Measurements from ENCODE around the gene PPP2R3A.
"Not testable (repeated sequence)": the region's sequence is repeated elsewhere in the genome, so short reads cannot be mapped to it uniquely, and the experiment has no call there.

Gene PPP2R3A

GRCh38 chr3:135965506-135966270 lies at the start of gene PPP2R3A:
TSS of gene PPP2R3A (plus strand) at chr3:135965728. CDS start at chr3:136001499, 35,771 bp downstream.
- intact Hi-C loops (cut with DNase I), result loop anchor here (5.0 kb wide), 1 partner anchor 787 kb away; the partner anchor contains the start of gene STAG1
- peak; percentile 74 to 98 (median 86) for DNase-seq

- DNase-seq, result no peak
- intact Hi-C loops (cut with DNase I), result no loop called here
Measured at GRCh38 chr3:135916310-135916709, 49.2 kb upstream of the PPP2R3A start.

GRCh38 chr3:135917076-135917475 lies 48.5 kb upstream of the PPP2R3A start:
- DNase-seq, result no peak
- intact Hi-C loops (cut with DNase I), result no loop called here

- no peak for DNase-seq
- intact Hi-C loops (cut with DNase I), result loop anchor here (1.0 kb wide), 1 partner anchor 124 kb away; no protein-coding TSS in a partner anchor
Measured at GRCh38 chr3:135917927-135918597, 47.5 kb upstream of the PPP2R3A start.

- DNase-seq, result no peak
- intact Hi-C loops (cut with DNase I), result loop anchor here (1.0 kb wide), 1 partner anchor 124 kb away; no protein-coding TSS in a partner anchor
Measured at GRCh38 chr3:135918600-135918999, 46.9 kb upstream of the PPP2R3A start.

- DNase-seq, result no peak
- intact Hi-C loops (cut with DNase I), result no loop called here
Measured at GRCh38 chr3:135920275-135920674, 45.3 kb upstream of the PPP2R3A start.

GRCh38 chr3:135922903-135923250 lies 42.7 kb upstream of the PPP2R3A start:
- DNase-seq, result no peak
- intact Hi-C loops (cut with DNase I), result no loop called here

GRCh38 chr3:135924506-135924905 lies 41.0 kb upstream of the PPP2R3A start:
- intact Hi-C loops (cut with DNase I), result no loop called here
- no peak for DNase-seq

GRCh38 chr3:135926664-135927063 lies 38.9 kb upstream of the PPP2R3A start:
- peak in 1 of 10 donors; percentile 55 for DNase-seq
- intact Hi-C loops (cut with DNase I), result no loop called here

- intact Hi-C loops (cut with DNase I), result no loop called here
- no peak for DNase-seq
Measured at GRCh38 chr3:135927155-135927554, 38.4 kb upstream of the PPP2R3A start.

GRCh38 chr3:135929670-135930069 lies 35.9 kb upstream of the PPP2R3A start:
- intact Hi-C loops (cut with DNase I), result no loop called here
- DNase-seq, result no peak

- intact Hi-C loops (cut with DNase I), result no loop called here
- no peak for DNase-seq
Measured at GRCh38 chr3:135930255-135930654, 35.3 kb upstream of the PPP2R3A start.

GRCh38 chr3:135935171-135935570 lies 30.4 kb upstream of the PPP2R3A start:
- DNase-seq; intact Hi-C loops (cut with DNase I): not testable (repeated sequence)

GRCh38 chr3:135937766-135938165 lies 27.8 kb upstream of the PPP2R3A start:
- DNase-seq; intact Hi-C loops (cut with DNase I): not testable (repeated sequence)

- intact Hi-C loops (cut with DNase I), result no loop called here
- no peak for DNase-seq
Measured at GRCh38 chr3:135944831-135945230, 20.7 kb upstream of the PPP2R3A start.

GRCh38 chr3:135950941-135951340 lies 14.6 kb upstream of the PPP2R3A start:
- intact Hi-C loops (cut with DNase I), result no loop called here
- no peak for DNase-seq

- no peak for DNase-seq
Measured at GRCh38 chr3:135964160-135964955, 1.2 kb upstream of the PPP2R3A start.

GRCh38 chr3:135965129-135965505 lies 411 bp upstream of the PPP2R3A start:
- no peak for DNase-seq
- intact Hi-C loops (cut with DNase I), result loop anchor here (5.0 kb wide), 1 partner anchor 787 kb away; the partner anchor contains the start of gene STAG1

More at GRCh38 chr3:135964160-135964955, 1.2 kb upstream of the PPP2R3A start:
- intact Hi-C loops (cut with DNase I), result no loop called here

- peak in 4 of 10 donors; percentile 29 to 53 (median 34) for DNase-seq
- intact Hi-C loops (cut with DNase I), result loop anchor here (5.0 kb wide), 1 partner anchor 786 kb away; the partner anchor contains the start of gene STAG1
Measured at GRCh38 chr3:135966271-135966961, 888 bp downstream of the PPP2R3A start.

- intact Hi-C loops (cut with DNase I), result loop anchor here (5.0 kb wide), 1 partner anchor 785 kb away; the partner anchor contains the start of gene STAG1
Measured at GRCh38 chr3:135966962-135967274, 1.4 kb downstream of the PPP2R3A start.

More at GRCh38 chr3:135966962-135967274, 1.4 kb downstream of the PPP2R3A start:
- DNase-seq, result no peak

Measured in posterior cingulate gyrus (tissue), 11 donors.